HepG2 (cell line): ENCODE measurements around the gene NOP14. TPM values are rescaled to one million over a fixed set of nuclear protein-coding genes. Genes with fewer than 3 reads are reported as not detected.

ENCODE experiments used
- ATAC-seq: fragments of 200-7000 bp; cut with Tn5 transposase; 3 replicates; pipeline ENCODE4 v1.9.1; 2020; ENCODE audit warnings: mild to moderate bottlenecking, moderate library complexity
- BruUV-seq: library from RNA; stranded (reverse); fragments of 400-500 nt; replicated peaks from 2 replicates; lab custom pipeline; 2021; lab: Mats Ljungman, UMichigan
- CTCF ChIA-PET: fragments of 300-600 bp; formaldehyde crosslinking; extraction: SDS; loops from one replicate; lab custom pipeline; 2021; ENCODE audit warnings: low total read pairs, inconsistent platforms, low intra/inter-chr PET ratio; lab: Yijun Ruan, JAX
- POLR2A ChIA-PET: fragments of 350-600 bp; sonication (Branson Sonifier 250); formaldehyde crosslinking; loops from one replicate; lab custom pipeline; 2020; ENCODE audit warnings: antibody characterized with exemption, inconsistent platforms; lab: Yijun Ruan, JAX
- DNase-seq: peaks from one replicate; pipeline ENCODE4 v3.0.0-alpha.2; 2015; ENCODE audit warnings: low spot score
- FAIRE-seq: peaks from 3 replicates; lab custom pipeline; 2011; peaks lifted over from hg19 to GRCh38; lab: Jason Lieb, UNC
- H2AFZ ChIP-seq: one replicate; pipeline ENCODE4 v1.6.1; 2011; ENCODE audit warnings: low read length, inconsistent platforms
- H3K27ac ChIP-seq: fragments of 300-600 bp; 3 replicates; pipeline ENCODE4 v1.8.0; 2011; ENCODE audit warnings: mixed run types, mild to moderate bottlenecking, mixed read lengths, low read length, inconsistent platforms; ENCODE audit not compliant: insufficient read depth; ENCODE audit errors: extremely low read length
- H3K27me3 ChIP-seq, 2 experiments: fragments of 200-600 bp in 1 of 2; 2 replicates in 1 of 2; 3 replicates in 1 of 2; pipeline versions ENCODE4 v1.6.0 to v1.8.0; 2011; ENCODE audit warnings: low read length in 2 of 2, mild to moderate bottlenecking in 2 of 2, moderate library complexity in 2 of 2, inconsistent platforms in 1 of 2; ENCODE audit not compliant: insufficient read depth in 2 of 2, control insufficient read depth in 1 of 2
- H3K36me3 ChIP-seq, 2 experiments: fragments of 200-600 bp in 1 of 2; replicated peaks in 1 of 2; 2 replicates in 1 of 2; 3 replicates in 1 of 2; pipeline versions ENCODE4 v1.5.1 to v1.8.0; 2011; ENCODE audit warnings: low read length in 2 of 2, inconsistent platforms in 1 of 2; ENCODE audit not compliant: insufficient read depth in 2 of 2, control insufficient read depth in 1 of 2
- H3K4me1 ChIP-seq: 2 replicates; pipeline ENCODE4 v1.5.1; 2012; ENCODE audit warnings: low read length, inconsistent platforms; ENCODE audit not compliant: insufficient read depth
- H3K4me2 ChIP-seq: 2 replicates; pipeline ENCODE4 v1.6.0; 2011; ENCODE audit warnings: low read depth, low read length, inconsistent platforms
- H3K4me3 ChIP-seq, 3 experiments: fragments of 200-600 bp in 1 of 3; sonication (generic), shearing (Covaris generic) in 1 of 3; replicated peaks in 1 of 3; 2 replicates each; pipeline ENCODE4 v1.5.1; 2011 to 2016; ENCODE audit warnings: low read length in 3 of 3, inconsistent platforms in 2 of 3, low read depth in 2 of 3, mild to moderate bottlenecking in 2 of 3, control low read depth in 1 of 3, mixed read lengths in 1 of 3; ENCODE audit not compliant: insufficient read depth in 1 of 3
- H3K79me2 ChIP-seq: one replicate; pipeline ENCODE4 v1.6.1; 2011; ENCODE audit warnings: low read length, inconsistent platforms; ENCODE audit not compliant: insufficient read depth
- H3K9ac ChIP-seq: 2 replicates; pipeline ENCODE4 v1.6.0; 2011; ENCODE audit warnings: mild to moderate bottlenecking, low read depth, low read length, inconsistent platforms; ENCODE audit not compliant: insufficient read depth
- H3K9me3 ChIP-seq: 2 replicates; pipeline ENCODE4 v1.5.1; 2012; ENCODE audit warnings: mild to moderate bottlenecking, low read length
- H4K20me1 ChIP-seq: 2 replicates; pipeline ENCODE4 v1.6.0; 2011; ENCODE audit warnings: inconsistent platforms, mild to moderate bottlenecking, low read length, moderate library complexity; ENCODE audit not compliant: insufficient read depth
- CEBPB ChIP-seq: IDR thresholded peaks from 2 replicates; pipeline ENCODE4 v1.6.1; 2011; ENCODE audit warnings: low read depth, low read length, improper control_type of control experiment, borderline replicate concordance
- CHCHD3 ChIP-seq: sonication (generic); formaldehyde crosslinking; IDR thresholded peaks from 2 replicates; pipeline ENCODE4 v1.8.0; 2022; ENCODE audit warnings: mild to moderate bottlenecking, missing genetic modification reagents, moderate library complexity
- CTCF ChIP-seq: sonication (generic); formaldehyde crosslinking; IDR thresholded peaks from 2 replicates; pipeline ENCODE4 v1.5.0; 2020; ENCODE audit warnings: mild to moderate bottlenecking, missing genetic modification reagents, moderate library complexity
- MLX ChIP-seq: IDR thresholded peaks from 2 replicates; pipeline ENCODE4 v1.6.1; 2016
- SMC3 ChIP-seq: IDR thresholded peaks from 2 replicates; pipeline ENCODE4 v1.6.1; 2011; ENCODE audit warnings: low read length, improper control_type of control experiment
- STAG1 ChIP-seq: sonication (generic); formaldehyde crosslinking; IDR thresholded peaks from 2 replicates; pipeline ENCODE4 v1.4.0; 2020; ENCODE audit warnings: missing genetic modification reagents
- ZNF770 ChIP-seq: sonication (generic); formaldehyde crosslinking; IDR thresholded peaks from 2 replicates; pipeline ENCODE4 v1.5.0; 2020; ENCODE audit warnings: mild to moderate bottlenecking, missing genetic modification reagents
- WGBS: methylation state at CpG from one replicate; pipeline ENCODE4 v1.1.6; 2017; ENCODE audit warnings: low lambda C conversion rate; 5-methylcytosine and 5-hydroxymethylcytosine counted together
- in situ Hi-C: cut with HindIII; loops from 2 replicates; pipeline ENCODE4 v1.10.0; 2017; ENCODE audit warnings: low pct_unique_long_range_greater_than_20kb; ENCODE audit not compliant: extremely low pct_ligation_motif_present
- intact Hi-C: fragments of 100-400 bp; cut with micrococcal nuclease; formaldehyde crosslinking; loops from one replicate; pipeline ENCODE4 v1.10.0; 2022; ENCODE audit not compliant: unreplicated experiment
- polyA plus RNA-seq, 8 experiments: library from polyadenylated mRNA; depleted of rRNA in 3 of 8; stranded (reverse) in 7 of 8; unstranded in 1 of 8; fragments of >200 nt; fragmentation: Illumina TruSeq in 4 of 8; extraction: Trizol in 4 of 8; gene quantifications; 2 replicates each; pipeline versions ENCODE4 v1.2.1 to v1.2.3, GENCODE V29; 2011 to 2016; ENCODE audit warnings: low read depth in 4 of 8, missing spikeins in 1 of 8, mixed read lengths in 1 of 8; ENCODE audit not compliant: insufficient read depth in 1 of 8
- total RNA-seq, 5 experiments: library from RNA; depleted of rRNA; stranded (reverse); fragments of >200 nt; fragmentation: Illumina TruSeq; extraction: Trizol; gene quantifications; 2 replicates each; pipeline ENCODE4 v1.2.3, GENCODE V29; 2016; ENCODE audit warnings: low read depth in 1 of 5

The NOP14 gene
- total and polyA plus RNA-seq, 2 of the 13 experiments (the other 11 are each of a cell fraction or from before 2014, with no cell fraction given) = 6.9 to 47.9 TPM

GRCh38 chr4:2948895-2949781, 14.1 kb downstream of the NOP14 start:
- H3K79me2 ChIP-seq = no peaks in the 10 kb centered on the region
- WGBS = 96% methylated on average over 14 of the region's 14 CpGs
- in situ Hi-C loops = no loop called here
- peaks cover 14% of the 10 kb centered on the region; the same call in 1 of the 2 replicates for H3K4me1 ChIP-seq
- DNase-seq (no peak), ATAC-seq (peak; percentile 81), FAIRE-seq (peak; percentile 30)
- H3K9me3 ChIP-seq = no peaks in the 10 kb centered on the region
- no peak overlapping the region for H2AFZ ChIP-seq
- intact Hi-C loops = no loop called here
- H3K36me3 ChIP-seq = peaks cover 50 to 87% of the 10 kb centered on the region in 2 experiments
- POLR2A ChIA-PET = interaction anchor here (0.7 kb wide), 1 partner anchor 13 kb away, joined by 5 read pairs; no protein-coding TSS in a partner anchor
- no peak overlapping the region for H3K4me2 ChIP-seq
- CTCF ChIA-PET = interaction anchor here (1.5 kb wide), 1 partner anchor 88 kb away, joined by 5 read pairs; no protein-coding TSS in a partner anchor
- H3K27me3 ChIP-seq = no peaks in the 10 kb centered on the region
- H3K27ac ChIP-seq = no peak overlapping the region
- BruUV-seq = no TSS peak
- peak; percentile 53 for TF ChIP-seq CTCF (CRISPR knock-in tag)
- TF ChIP-seq SMC3 = peak; percentile 7; the same call in 1 of the 2 replicates
- TF ChIP-seq CEBPB = peak; percentile 38; the same call in 1 of the 2 replicates
- no peak for TF ChIP-seq MLX
- no peak for TF ChIP-seq CHCHD3 (CRISPR knock-in tag)
- peak; percentile 62 for TF ChIP-seq ZNF770 (CRISPR knock-in tag)
- peak; percentile 26; the same call in 1 of the 2 replicates for TF ChIP-seq STAG1 (CRISPR knock-in tag)
- H3K9ac ChIP-seq = no peak overlapping the region
- no peak overlapping the region for H3K4me3 ChIP-seq
- H4K20me1 ChIP-seq = peaks cover 3% of the 10 kb centered on the region; the same call in 1 of the 2 replicates
